Right ventricle myocardium superior (tissue), 1 donor: ENCODE results near the gene MKI67. TPM values are rescaled to one million over a fixed set of nuclear protein-coding genes. Genes with fewer than 3 reads are reported as not detected.
"Not testable (repeated sequence)": the region's sequence is repeated elsewhere in the genome, so short reads cannot be mapped to it uniquely, and the experiment has no call there.

Source experiments
- ATAC-seq: fragments of 200-7000 bp; cut with Tn5 transposase; one replicate; pipeline ENCODE4 v1.9.1; 2020; ENCODE audit warnings: mild to moderate bottlenecking; ENCODE audit not compliant: poor library complexity
- DNase-seq: peaks from one replicate; pipeline ENCODE4 v3.0.0-alpha.2; 2020
- intact Hi-C: fragments of 100-400 bp; cut with DNase I; formaldehyde crosslinking; loops from one replicate; pipeline ENCODE4 v1.11.2; 2022
- total RNA-seq: library from RNA; stranded (reverse); fragmentation: NEBNext Ultra II Directional; extraction: Animal tissue kit (Norgen Biotek cat#: 25700); gene quantifications from one replicate; pipeline ENCODE4 v1.2.1, GENCODE V29; 2021
- donor health status: DM: no; HTN: yes; CAD: no; lungs with severe emphysema.

The MKI67 gene
- total RNA-seq, 1 donor from 2014 or later: 2.4 TPM

DNA sequence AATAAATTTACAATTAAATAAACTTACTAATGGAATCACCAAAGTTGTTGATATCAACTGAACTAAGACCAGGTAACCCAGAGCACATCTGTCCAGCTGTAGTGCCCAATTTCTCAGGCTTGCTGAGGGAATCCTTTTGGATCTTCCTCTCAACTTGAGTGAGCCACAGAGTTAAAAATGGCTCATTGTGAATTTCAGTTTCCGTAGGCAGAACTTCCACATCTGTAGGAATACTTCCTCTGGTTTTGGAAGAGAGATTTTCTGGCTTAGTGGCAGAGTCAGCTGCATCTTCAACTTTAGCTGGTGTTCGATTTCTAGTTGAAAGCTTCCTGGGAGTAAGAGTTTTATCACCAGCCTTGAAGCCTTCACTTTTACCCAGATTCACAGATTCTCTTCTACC is 11.3 kb downstream of the MKI67 start:
- intact Hi-C loops: no loop called here
- ATAC-seq: no peak
- no peak for DNase-seq

DNA sequence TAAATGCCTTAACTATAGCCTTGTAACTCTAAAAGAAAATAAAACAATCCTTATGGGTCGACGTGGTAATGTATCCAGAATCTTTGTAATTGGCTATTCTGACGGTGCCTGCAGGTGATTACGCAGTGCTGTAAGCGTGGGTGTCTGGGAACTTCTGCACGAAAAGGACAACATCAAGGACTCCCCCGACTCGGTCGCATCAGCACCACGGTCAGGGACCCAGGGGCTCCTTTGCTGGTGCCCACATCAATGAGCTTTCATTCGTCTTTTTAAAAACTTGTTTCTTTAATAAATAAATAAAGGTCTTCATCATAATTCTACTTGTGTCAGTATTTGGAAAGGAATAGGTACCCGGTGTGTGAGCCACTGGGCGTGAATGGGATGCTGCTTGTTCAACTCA is 13.2 kb downstream of the MKI67 start:
- intact Hi-C loops: no loop called here

GRCh38 chr10:128111696-128112095 is 14.5 kb downstream of the MKI67 start:
- DNase-seq (no peak), ATAC-seq (no peak)
- intact Hi-C loops: no loop called here

More for the DNA sequence above, 13.2 kb downstream of the MKI67 start:
- DNase-seq (no peak), ATAC-seq (no peak)

- intact Hi-C loops: no loop called here
- ATAC-seq: no peak
- no peak for DNase-seq
These were observed 15.9 kb downstream of the MKI67 start for GRCh38 chr10:128110339-128110738.

DNA sequence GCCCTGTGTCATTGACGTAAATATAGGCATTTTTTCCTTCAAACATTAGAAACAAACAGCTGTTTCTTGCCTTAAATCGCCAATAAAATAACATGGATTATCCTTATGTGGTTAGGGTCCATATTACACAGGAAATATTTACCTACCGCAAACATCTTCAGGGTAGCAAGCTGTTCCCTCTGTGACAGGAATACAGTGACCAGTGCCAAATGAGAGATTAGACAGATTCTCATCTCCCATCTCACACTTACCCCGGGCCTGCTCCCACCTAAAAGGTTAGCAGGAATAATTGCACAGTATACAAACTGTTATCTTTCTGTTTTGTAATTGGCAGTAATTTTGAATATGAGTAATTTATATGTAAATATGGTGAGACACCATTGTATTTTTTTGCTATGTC is 16.5 kb downstream of the MKI67 start:
- intact Hi-C loops: no loop called here
- DNase-seq: no peak
- no peak for ATAC-seq

- DNase-seq: no peak
- intact Hi-C loops: no loop called here
- ATAC-seq: no peak
These were observed 20.8 kb downstream of the MKI67 start for GRCh38 chr10:128105383-128105782.

GRCh38 chr10:128103229-128103714 is 23.0 kb downstream of the MKI67 start:
- no peak for ATAC-seq
- intact Hi-C loops: no loop called here
- no peak for DNase-seq

DNA sequence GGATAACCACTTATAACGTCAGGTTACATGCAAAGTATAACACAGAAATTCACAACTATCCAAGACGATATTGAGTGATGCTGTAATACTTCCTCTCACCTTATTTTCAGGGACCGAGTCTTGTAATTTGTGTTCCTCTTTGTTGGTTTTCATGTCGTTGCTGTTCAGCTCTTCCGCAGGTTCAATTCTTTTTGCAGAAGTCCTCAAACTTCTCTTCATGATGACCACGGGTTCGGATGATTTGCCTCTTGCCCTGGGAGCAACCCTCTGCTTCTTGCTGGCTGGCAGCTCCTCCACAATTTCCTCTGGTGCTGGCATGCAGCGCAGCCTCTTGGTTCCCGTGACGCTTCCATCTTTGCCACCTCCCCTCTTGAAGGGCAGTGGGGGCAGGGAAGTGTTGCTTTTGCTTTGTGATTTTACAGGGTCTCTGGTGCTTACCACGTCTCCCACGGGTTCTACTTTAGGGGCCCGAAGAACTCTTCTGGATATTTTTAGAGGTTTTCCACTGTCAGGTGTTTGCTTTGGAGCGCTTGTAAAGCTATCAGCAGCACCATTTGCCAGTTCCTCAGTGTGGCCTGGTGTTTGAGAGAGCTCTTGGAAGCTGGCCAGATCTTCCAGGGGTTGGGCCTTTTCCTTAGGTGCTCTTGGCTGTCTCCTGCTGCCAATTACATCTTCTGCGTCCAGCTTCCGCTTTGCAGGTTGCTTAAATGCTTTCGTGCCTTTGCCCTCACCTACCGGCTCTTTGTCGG is 23.6 kb downstream of the MKI67 start:
- intact Hi-C loops: no loop called here
- ATAC-seq (no peak), DNase-seq (no peak)

DNA sequence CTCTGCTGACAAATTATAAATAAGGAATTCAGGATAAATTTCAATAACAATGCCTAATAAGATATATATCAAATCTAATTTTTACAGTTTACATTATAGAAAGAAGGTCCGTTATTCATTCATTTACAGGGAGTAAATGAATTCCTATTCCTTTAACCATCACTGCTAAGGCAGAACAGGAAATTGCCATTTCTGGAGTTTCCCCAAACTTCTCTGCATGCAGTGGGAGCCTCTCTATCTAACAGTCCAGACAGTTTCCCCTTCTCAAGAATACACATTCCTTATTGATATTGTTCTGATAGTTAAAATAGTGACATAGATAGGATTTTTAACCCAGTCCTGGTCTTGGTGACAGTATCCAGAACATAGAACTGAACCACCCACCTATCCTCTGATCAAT is 24.3 kb downstream of the MKI67 start:
- DNase-seq: no peak
- intact Hi-C loops: no loop called here
- ATAC-seq: no peak

GRCh38 chr10:128099901-128100300 is 26.3 kb downstream of the MKI67 start:
- DNase-seq: no peak
- intact Hi-C loops: no loop called here
- ATAC-seq: no peak

DNA sequence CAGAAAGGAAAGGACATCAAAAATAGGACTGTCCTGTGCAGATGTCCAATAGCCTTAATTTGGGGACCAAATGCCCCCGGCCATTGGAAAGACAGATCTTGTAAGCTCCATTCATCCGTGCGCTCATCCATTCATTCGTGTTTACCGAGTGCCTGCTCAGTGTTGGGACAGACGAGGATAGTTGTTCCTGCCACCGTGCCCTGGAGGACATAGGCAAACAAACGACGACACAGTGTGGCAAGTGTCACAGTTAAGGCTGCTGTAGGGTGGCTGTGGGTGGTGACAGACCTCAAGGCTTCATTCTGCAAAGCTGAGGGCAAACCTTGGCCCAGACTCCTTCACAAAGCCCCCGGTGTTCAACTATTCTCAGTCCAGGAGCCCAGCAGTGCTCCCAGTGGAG is 27.6 kb downstream of the MKI67 start:
- DNase-seq (no peak), ATAC-seq (no peak)
- intact Hi-C loops: no loop called here

GRCh38 chr10:128097783-128098182 is 28.4 kb downstream of the MKI67 start:
- DNase-seq (no peak), ATAC-seq (no peak)
- intact Hi-C loops: no loop called here

DNA sequence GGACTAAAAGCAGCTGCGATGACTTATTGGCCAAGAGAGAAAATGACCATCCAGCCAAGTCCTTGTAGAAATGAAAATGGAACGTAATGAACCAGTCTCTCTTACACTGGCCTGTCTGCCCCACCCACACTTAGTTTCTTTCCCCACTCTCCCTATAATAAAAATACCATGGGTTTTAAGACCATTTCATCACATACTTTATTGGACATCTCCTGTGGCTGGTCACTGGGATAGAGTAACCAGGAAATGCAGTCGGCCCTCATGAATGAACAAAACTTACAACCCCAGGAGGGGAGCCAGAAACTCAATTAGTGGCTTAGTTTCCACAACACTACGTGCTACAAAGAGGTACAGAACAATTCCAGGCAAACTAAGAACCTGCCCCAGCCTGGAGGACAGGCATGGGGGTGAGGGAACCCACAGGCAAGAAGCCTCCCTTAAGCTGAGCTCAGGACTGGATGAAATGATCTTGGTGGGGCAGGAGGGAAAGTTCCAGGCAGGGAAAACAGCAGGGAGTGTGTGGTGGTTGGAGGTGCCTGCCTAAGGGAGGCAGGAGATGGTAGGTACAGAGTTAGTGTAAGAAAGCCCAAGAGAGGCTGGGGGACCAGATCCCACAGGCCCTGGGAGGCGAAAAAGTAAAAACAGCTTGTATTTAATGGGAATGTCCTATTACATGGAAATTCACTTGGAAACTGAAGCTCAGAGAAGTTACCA is 29.6 kb downstream of the MKI67 start:
- no peak for DNase-seq
- intact Hi-C loops: no loop called here
- ATAC-seq: no peak

GRCh38 chr10:128095753-128096469 is 30.3 kb downstream of the MKI67 start:
- DNase-seq: no peak
- intact Hi-C loops: no loop called here
- ATAC-seq: no peak

- DNase-seq (no peak), ATAC-seq (no peak)
- intact Hi-C loops: no loop called here
These were observed 31.0 kb downstream of the MKI67 start for GRCh38 chr10:128095027-128095752.

- DNase-seq, intact Hi-C loops, ATAC-seq: not testable (repeated sequence)
These were observed 31.6 kb downstream of the MKI67 start for GRCh38 chr10:128094596-128094995.

GRCh38 chr10:128092454-128092853 is 33.8 kb downstream of the MKI67 start:
- ATAC-seq (no peak), DNase-seq (no peak)
- intact Hi-C loops: no loop called here

GRCh38 chr10:128091636-128092210 is 34.5 kb downstream of the MKI67 start:
- DNase-seq: no peak
- intact Hi-C loops: no loop called here

More at GRCh38 chr10:128091636-128092210, 34.5 kb downstream of the MKI67 start:
- no peak for ATAC-seq
